GM19395 (cell line): ENCODE measurements around the gene FAU.

Source experiments
- ATAC-seq: cut with Tn5 transposase; IDR thresholded peaks from one replicate; pipeline ENCODE4 v1.9.1; 2021; ENCODE audit warnings: mild to moderate bottlenecking, moderate library complexity; ENCODE audit not compliant: unreplicated experiment

The FAU gene

GRCh38 chr11:65109231-65110198, 12.4 kb downstream of the FAU start:
- no peak for ATAC-seq

GRCh38 chr11:65108469-65109123, 13.3 kb downstream of the FAU start:
- ATAC-seq = no peak

GRCh38 chr11:65107751-65108468, 14.0 kb downstream of the FAU start:
- ATAC-seq = no peak

GRCh38 chr11:65107078-65107477, 14.9 kb downstream of the FAU start:
- no peak for ATAC-seq

- no peak for ATAC-seq
Measured at GRCh38 chr11:65104628-65105027, 17.3 kb downstream of the FAU start.

GRCh38 chr11:65103476-65103875, 18.5 kb downstream of the FAU start:
- ATAC-seq = no peak

- ATAC-seq = no peak
Measured at GRCh38 chr11:65102142-65103095, 19.5 kb downstream of the FAU start.

GRCh38 chr11:65100674-65101350, 21.1 kb downstream of the FAU start:
- ATAC-seq = no peak

GRCh38 chr11:65096926-65097325, 25.0 kb downstream of the FAU start:
- no peak for ATAC-seq

- peak; percentile 91 for ATAC-seq
Measured at GRCh38 chr11:65095974-65096806, 25.7 kb downstream of the FAU start, which contains the start of gene VPS51. VPS51 (plus strand) TSS chr11:65096214; CDS start chr11:65096251, 37 bp downstream.

GRCh38 chr11:65095427-65095826, 26.5 kb downstream of the FAU start:
- no peak for ATAC-seq

- no peak for ATAC-seq
Measured at GRCh38 chr11:65090628-65091027, 31.3 kb downstream of the FAU start.

GRCh38 chr11:65089621-65090020, 32.3 kb downstream of the FAU start:
- no peak for ATAC-seq

GRCh38 chr11:65087827-65088226, 34.1 kb downstream of the FAU start:
- ATAC-seq = no peak

GRCh38 chr11:65087216-65087615, 34.7 kb downstream of the FAU start:
- no peak for ATAC-seq

- ATAC-seq = no peak
Measured at GRCh38 chr11:65086809-65087208, 35.1 kb downstream of the FAU start.

- ATAC-seq = no peak
Measured at GRCh38 chr11:65085446-65085845, 36.5 kb downstream of the FAU start.

GRCh38 chr11:65084598-65085375, 37.1 kb downstream of the FAU start:
- ATAC-seq = peak; percentile 9
